Measurements from ENCODE around the gene ADAM12. TPM values are rescaled to one million over a fixed set of nuclear protein-coding genes. Genes with fewer than 3 reads are reported as not detected.

ADAM12 gene
- total and polyA plus RNA-seq, 2 donors (not counting 3 experiments of a cell fraction or from before 2014, with no cell fraction given): 0.22 to 0.33 TPM

- CTCF ChIA-PET: no interaction called here
- Histone ChIP-seq H3K36me3 (ENCODE audit: control insufficient read depth in 2 of 2, extremely low read depth in 1 of 2, insufficient read depth in 2 of 2, low read length in 2 of 2) (no peaks in the 10 kb centered on the region), H3K79me2 (ENCODE audit: control insufficient read depth, insufficient read depth, low read length) (no peaks in the 10 kb centered on the region), H3K4me3 (replicated peaks in 1 of 3; ENCODE audit: insufficient read depth in 1 of 3, low read depth in 1 of 3, low read length in 3 of 3) (no peak overlapping the region), H3K4me2 (ENCODE audit: insufficient read depth, low read length) (no peak overlapping the region), H3K9me1 (replicated peaks; ENCODE audit: control insufficient read depth, extremely low read depth, insufficient read depth, low read length) (no peaks in the 10 kb centered on the region), H4K20me1 (replicated peaks; ENCODE audit: control insufficient read depth, extremely low read depth, insufficient read depth, low read length) (no peaks in the 10 kb centered on the region), H3K9me3 (replicated peaks; ENCODE audit: control insufficient read depth, insufficient read depth, low read length) (no peaks in the 10 kb centered on the region), H3K4me1 (ENCODE audit: control insufficient read depth, extremely low read depth, insufficient read depth, low read length) (peaks cover 5% of the 10 kb centered on the region), H2AFZ (ENCODE audit: low read depth, low read length) (no peak overlapping the region), H3K27ac (ENCODE audit: insufficient read depth, low read depth, low read length) (no peak overlapping the region), H3K9ac (replicated peaks; ENCODE audit: extremely low read depth, insufficient read depth, low read length) (no peak overlapping the region), H3K27me3 (ENCODE audit: control insufficient read depth in 2 of 2, insufficient read depth in 2 of 2, low read length in 2 of 2) (no peaks in the 10 kb centered on the region)
- no peak for DNase-seq (ENCODE audit: low read depth, low spot score)
- dilution Hi-C loops (cut with MboI; ENCODE audit: extremely low pct_ligation_motif_present, low sequenced_read_pairs): no loop called here
- FAIRE-seq: no peak
- intact Hi-C loops (cut with micrococcal nuclease): no loop called here
- TF ChIP-seq JUN (IDR thresholded peaks at IDR 0.05; ENCODE audit: borderline replicate concordance, insufficient read depth, insufficient read length, low read depth): no peak
- no peak for TF ChIP-seq GATA2 (IDR thresholded peaks at IDR 0.05; ENCODE audit: insufficient read depth, insufficient read length, low read depth, low read length)
- TF ChIP-seq POLR2AphosphoS5 (IDR thresholded peaks at IDR 0.05; ENCODE audit: insufficient read depth, low read depth, low read length): no peak
- no peak for TF ChIP-seq FOS (IDR thresholded peaks at IDR 0.05; ENCODE audit: borderline replicate concordance, insufficient read depth, low read length)
- TF ChIP-seq POLR2A (IDR thresholded peaks at IDR 0.05; ENCODE audit: low read depth, low read length): no peak
- TF ChIP-seq MAX (IDR thresholded peaks at IDR 0.05; ENCODE audit: insufficient read depth, insufficient read length): no peak
- TF ChIP-seq CTCF (IDR thresholded peaks at IDR 0.05; ENCODE audit: extremely low read depth in 1 of 2, insufficient read depth in 1 of 2, low read depth in 1 of 2, low read length in 2 of 2): no peak
- TF ChIP-seq MYC (IDR thresholded peaks at IDR 0.05; ENCODE audit: low read depth, low read length): no peak
- TF ChIP-seq EZH2 (IDR thresholded peaks at IDR 0.05; ENCODE audit: borderline replicate concordance, low read depth, low read length, severe bottlenecking): no peak
- POLR2A ChIA-PET: no interaction called here
- BruUV-seq (replicated peaks): no TSS peak
Observed at GRCh38 chr10:126242397-126243260, 145.6 kb downstream of the ADAM12 start.
